H9 (cell line): ENCODE data around the gene TSR1. TPM values are rescaled to one million over a fixed set of nuclear protein-coding genes. Genes with fewer than 3 reads are reported as not detected.

Experiments used
- DNase-seq: peaks from one replicate; pipeline ENCODE4 v3.0.0-alpha.2; 2017
- H2AFZ ChIP-seq: one replicate; pipeline ENCODE4 v1.6.1; 2013; ENCODE audit warnings: mild to moderate bottlenecking, low read length, control low read depth, moderate library complexity
- H2AK5ac ChIP-seq: 2 replicates; pipeline ENCODE4 v1.6.1; 2013; ENCODE audit warnings: low read length, control low read depth, mixed read lengths; ENCODE audit not compliant: insufficient read length
- H2BK120ac ChIP-seq: one replicate; pipeline ENCODE4 v1.6.1; 2013; ENCODE audit warnings: low read depth, mild to moderate bottlenecking, low read length, control low read depth, inconsistent platforms; ENCODE audit not compliant: poor library complexity, severe bottlenecking
- H2BK12ac ChIP-seq: 2 replicates; pipeline ENCODE4 v1.6.1; 2013; ENCODE audit warnings: low read length, control low read depth, mixed read lengths, low read depth; ENCODE audit not compliant: insufficient read length
- H2BK15ac ChIP-seq: 2 replicates; pipeline ENCODE4 v1.6.1; 2013; ENCODE audit warnings: low read depth, low read length, control low read depth
- H2BK20ac ChIP-seq: one replicate; pipeline ENCODE4 v1.6.1; 2013; ENCODE audit warnings: low read depth, mild to moderate bottlenecking, low read length, control low read depth, inconsistent platforms; ENCODE audit not compliant: poor library complexity, severe bottlenecking
- H2BK5ac ChIP-seq: 2 replicates; pipeline ENCODE4 v1.6.1; 2013; ENCODE audit warnings: low read length, control low read depth, mixed read lengths; ENCODE audit not compliant: insufficient read length
- H3K14ac ChIP-seq: 2 replicates; pipeline ENCODE4 v1.6.1; 2013; ENCODE audit warnings: low read length, control low read depth; ENCODE audit not compliant: insufficient read depth
- H3K18ac ChIP-seq: 2 replicates; pipeline ENCODE4 v1.6.1; 2013; ENCODE audit warnings: low read depth, mild to moderate bottlenecking, mixed read lengths, low read length, control low read depth; ENCODE audit not compliant: insufficient read length
- H3K23ac ChIP-seq: 2 replicates; pipeline ENCODE4 v1.6.1; 2013; ENCODE audit warnings: low read length, control low read depth, mixed read lengths, low read depth; ENCODE audit not compliant: insufficient read length
- H3K23me2 ChIP-seq: 2 replicates; pipeline ENCODE4 v1.6.1; 2013; ENCODE audit warnings: low read depth, mild to moderate bottlenecking, mixed read lengths, low read length, control low read depth; ENCODE audit not compliant: insufficient read length, poor library complexity, severe bottlenecking
- H3K27ac ChIP-seq: 2 replicates; pipeline ENCODE4 v1.5.1; 2013; ENCODE audit warnings: low read length, control low read depth, mixed read lengths, low read depth; ENCODE audit not compliant: insufficient read length
- H3K27me3 ChIP-seq: 2 replicates; pipeline ENCODE4 v1.6.1; 2013; ENCODE audit warnings: low read length, control low read depth, inconsistent platforms; ENCODE audit not compliant: insufficient read depth
- H3K4ac ChIP-seq: 2 replicates; pipeline ENCODE4 v1.6.1; 2013; ENCODE audit warnings: low read depth, mild to moderate bottlenecking, control low read depth, inconsistent platforms, low read length, moderate library complexity
- H3K4me1 ChIP-seq: 2 replicates; pipeline ENCODE4 v1.6.1; 2013; ENCODE audit warnings: low read length, control low read depth, inconsistent platforms; ENCODE audit not compliant: insufficient read depth
- H3K4me2 ChIP-seq: 2 replicates; pipeline ENCODE4 v1.6.1; 2013; ENCODE audit warnings: low read length, control low read depth, mixed read lengths; ENCODE audit not compliant: insufficient read length, insufficient read depth
- H3K56ac ChIP-seq: 2 replicates; pipeline ENCODE4 v1.6.1; 2013; ENCODE audit warnings: low read depth, mild to moderate bottlenecking, mixed read lengths, low read length, control low read depth; ENCODE audit not compliant: insufficient read length
- H3K79me1 ChIP-seq: 2 replicates; pipeline ENCODE4 v1.6.1; 2013; ENCODE audit warnings: low read depth, mild to moderate bottlenecking, moderate library complexity, low read length, control low read depth, inconsistent platforms; ENCODE audit not compliant: insufficient read depth, poor library complexity, severe bottlenecking
- H3K79me2 ChIP-seq: 2 replicates; pipeline ENCODE4 v1.6.1; 2013; ENCODE audit warnings: low read length, control low read depth, inconsistent platforms; ENCODE audit not compliant: insufficient read depth
- H3K9ac ChIP-seq: 2 replicates; pipeline ENCODE4 v1.6.1; 2013; ENCODE audit warnings: low read length, control low read depth, mixed read lengths; ENCODE audit not compliant: insufficient read length; ENCODE audit errors: extremely low read depth
- H3K9me3 ChIP-seq: one replicate; pipeline ENCODE4 v1.6.1; 2013; ENCODE audit warnings: low read depth, low read length, inconsistent platforms; ENCODE audit not compliant: control insufficient read depth
- H3T11ph ChIP-seq: one replicate; pipeline ENCODE4 v1.6.1; 2013; ENCODE audit warnings: mild to moderate bottlenecking, low read length, control low read depth, inconsistent platforms
- H4K20me1 ChIP-seq: one replicate; pipeline ENCODE4 v1.6.1; 2013; ENCODE audit not compliant: control insufficient read depth, insufficient read length, insufficient read depth
- H4K5ac ChIP-seq: 2 replicates; pipeline ENCODE4 v1.6.1; 2013; ENCODE audit warnings: low read depth, mild to moderate bottlenecking, mixed read lengths, low read length, control low read depth; ENCODE audit not compliant: insufficient read length
- H4K8ac ChIP-seq: replicated peaks from 2 replicates; pipeline ENCODE4 v1.6.1; 2013; ENCODE audit warnings: low read length, control low read depth, mixed read lengths, low read depth; ENCODE audit not compliant: insufficient read length
- H4K91ac ChIP-seq: 2 replicates; pipeline ENCODE4 v1.6.1; 2013; ENCODE audit warnings: low read depth, mild to moderate bottlenecking, moderate library complexity, mixed read lengths, low read length, control low read depth; ENCODE audit not compliant: insufficient read length
- H3K27ac Mint-ChIP-seq, 3 experiments: 2 replicates in 2 of 3; 3 replicates in 1 of 3; pipeline ENCODE4 v1.8.0; 2020 to 2021; ENCODE audit warnings: mixed read lengths in 3 of 3, mild to moderate bottlenecking in 1 of 3, moderate library complexity in 1 of 3
- H3K27me3 Mint-ChIP-seq: 2 replicates; pipeline ENCODE4 v1.8.0; 2021; ENCODE audit warnings: low read depth, mild to moderate bottlenecking, moderate library complexity, mixed read lengths
- H3K36me3 Mint-ChIP-seq, 3 experiments: 2 replicates in 2 of 3; 3 replicates in 1 of 3; pipeline ENCODE4 v1.8.0; 2020 to 2021; ENCODE audit warnings: low read depth in 3 of 3, mixed read lengths in 3 of 3; ENCODE audit not compliant: insufficient read depth in 1 of 3
- H3K4me1 Mint-ChIP-seq, 2 experiments: 2 replicates each; pipeline ENCODE4 v1.8.0; 2020; ENCODE audit warnings: mixed read lengths in 2 of 2
- H3K4me3 Mint-ChIP-seq, 2 experiments: 2 replicates in 1 of 2; 3 replicates in 1 of 2; pipeline ENCODE4 v1.8.0; 2020 to 2021; ENCODE audit warnings: mild to moderate bottlenecking in 2 of 2, mixed read lengths in 2 of 2, moderate library complexity in 1 of 2
- H3K9me3 Mint-ChIP-seq, 2 experiments: 2 replicates in 1 of 2; 3 replicates in 1 of 2; pipeline ENCODE4 v1.8.0; 2020; ENCODE audit warnings: mild to moderate bottlenecking in 2 of 2, mixed read lengths in 2 of 2, moderate library complexity in 1 of 2
- WGBS: extraction: QIAGEN DNeasy Blood & Tissue Kit; methylation state at CpG from one replicate; pipeline ENCODE4 v1.1.7; 2013; ENCODE audit warnings: missing lambda C conversion rate, low lambda C conversion rate, mixed read lengths; ENCODE audit not compliant: insufficient read length; ENCODE audit errors: extremely low coverage; 5-methylcytosine and 5-hydroxymethylcytosine counted together
- total RNA-seq: library from RNA; stranded (reverse); gene quantifications from 2 replicates; pipeline ENCODE4 v1.2.1, GENCODE V29; 2021
- TF ChIP-seq, protein P1 (sequence below): fragments of 200-600 bp; sonication (generic); conservative IDR thresholded peaks from 3 replicates; pipeline ENCODE4 v1.8.0; 2021; ENCODE audit warnings: antibody characterized with exemption, mild to moderate bottlenecking

TSR1 gene
- total RNA-seq, 1 experiment from 2014 or later: 81.1 TPM

DNA sequence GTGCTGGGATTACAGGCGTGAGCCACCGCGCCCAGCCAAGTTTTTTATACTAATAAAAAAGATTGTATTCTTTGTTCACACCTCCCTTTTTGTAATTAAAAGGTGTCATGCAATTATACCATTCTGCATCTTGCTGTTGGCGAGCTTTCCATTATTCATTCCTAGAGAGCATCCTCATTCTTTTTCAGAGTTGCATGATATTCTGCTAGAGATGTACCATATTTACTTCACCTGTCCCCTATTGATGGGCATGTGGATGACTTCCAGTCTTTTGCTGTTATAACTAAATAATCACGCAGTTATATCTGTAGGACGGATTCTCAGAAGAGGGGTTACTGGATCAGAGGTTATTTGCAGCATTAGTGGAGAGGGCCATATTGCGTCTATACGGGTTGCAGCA lies 18.1 kb upstream of the TSR1 start:
- Histone ChIP-seq H3K23me2 (no peaks in the 10 kb centered on the region), H3K79me1 (no peaks in the 10 kb centered on the region), H3K79me2 (no peaks in the 10 kb centered on the region; the same call in 1 of the 2 replicates), H3K18ac (no peak overlapping the region), H4K20me1 (no peaks in the 10 kb centered on the region), H2BK20ac (no peak overlapping the region), H3K9ac (no peak overlapping the region), H3K27ac (no peak overlapping the region), H2BK5ac (no peak overlapping the region), H4K91ac (no peak overlapping the region), H3K4me1 (0 out of 2 replicates have a peak, but pooled peaks cover 2% of the 10 kb centered on the region), H3K23ac (no peak overlapping the region), H3K9me3 (no peaks in the 10 kb centered on the region), H3K27me3 (no peaks in the 10 kb centered on the region), H2AK5ac (no peak overlapping the region), H4K5ac (no peak overlapping the region), H3K4ac (no peak overlapping the region), H4K8ac (no peak overlapping the region), H3K4me2 (no peak overlapping the region), H3T11ph (no peak overlapping the region), H2BK120ac (no peak overlapping the region), H2AFZ (no peak overlapping the region), H2BK15ac (no peak overlapping the region), H3K14ac (no peak overlapping the region), H2BK12ac (no peak overlapping the region), H3K56ac (no peak overlapping the region)
- TF ChIP-seq, protein P1, sequence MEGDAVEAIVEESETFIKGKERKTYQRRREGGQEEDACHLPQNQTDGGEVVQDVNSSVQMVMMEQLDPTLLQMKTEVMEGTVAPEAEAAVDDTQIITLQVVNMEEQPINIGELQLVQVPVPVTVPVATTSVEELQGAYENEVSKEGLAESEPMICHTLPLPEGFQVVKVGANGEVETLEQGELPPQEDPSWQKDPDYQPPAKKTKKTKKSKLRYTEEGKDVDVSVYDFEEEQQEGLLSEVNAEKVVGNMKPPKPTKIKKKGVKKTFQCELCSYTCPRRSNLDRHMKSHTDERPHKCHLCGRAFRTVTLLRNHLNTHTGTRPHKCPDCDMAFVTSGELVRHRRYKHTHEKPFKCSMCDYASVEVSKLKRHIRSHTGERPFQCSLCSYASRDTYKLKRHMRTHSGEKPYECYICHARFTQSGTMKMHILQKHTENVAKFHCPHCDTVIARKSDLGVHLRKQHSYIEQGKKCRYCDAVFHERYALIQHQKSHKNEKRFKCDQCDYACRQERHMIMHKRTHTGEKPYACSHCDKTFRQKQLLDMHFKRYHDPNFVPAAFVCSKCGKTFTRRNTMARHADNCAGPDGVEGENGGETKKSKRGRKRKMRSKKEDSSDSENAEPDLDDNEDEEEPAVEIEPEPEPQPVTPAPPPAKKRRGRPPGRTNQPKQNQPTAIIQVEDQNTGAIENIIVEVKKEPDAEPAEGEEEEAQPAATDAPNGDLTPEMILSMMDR: no peak
- Mint-ChIP-seq H3K9me3 (no peaks in the 10 kb centered on the region), H3K4me1 (peaks cover 3 to 17% of the 10 kb centered on the region in 2 experiments; a peak in 3 of 4 replicates), H3K27ac (no peak overlapping the region), H3K36me3 (peaks cover 0 to 9% (median 0%) of the 10 kb centered on the region in 3 experiments; a peak in 3 of 7 replicates), H3K27me3 (no peaks in the 10 kb centered on the region), H3K4me3 (no peak overlapping the region)
- no peak for DNase-seq
- WGBS: no CpG with 5 or more reads among the region's 8 CpGs
